Effector CD4-positive, alpha-beta T cell (primary cell): ENCODE results near the gene SLC35E1.

Experiments
- DNase-seq: peaks from one replicate; pipeline ENCODE4 v3.0.0-alpha.2; 2020
- total RNA-seq: gene quantifications from one replicate; lab custom pipeline; 2026; lab: John Stamatoyannopoulos, UW

SLC35E1 gene
- 104 reads per million, percentile 83 among the genes with 10 or more reads in this experiment for total RNA-seq

- peak; percentile 83 for DNase-seq
Measured at GRCh38 chr19:16572332-16573211, at the start of gene SLC35E1. TSS of gene SLC35E1 (minus strand) at chr19:16572415. CDS start at chr19:16572364, 51 bp downstream.

- no peak for DNase-seq
Measured at GRCh38 chr19:16621165-16621800, 49.1 kb upstream of the SLC35E1 start.

GRCh38 chr19:16620584-16620983 lies 48.4 kb upstream of the SLC35E1 start:
- no peak for DNase-seq

GRCh38 chr19:16620018-16620417 lies 47.8 kb upstream of the SLC35E1 start:
- DNase-seq = no peak

- no peak for DNase-seq
Measured at GRCh38 chr19:16619457-16619856, 47.2 kb upstream of the SLC35E1 start.

- no peak for DNase-seq
Measured at GRCh38 chr19:16618248-16618647, 46.0 kb upstream of the SLC35E1 start.

- no peak for DNase-seq
Measured at GRCh38 chr19:16615808-16616207, 43.6 kb upstream of the SLC35E1 start.

GRCh38 chr19:16614941-16615340 lies 42.7 kb upstream of the SLC35E1 start:
- DNase-seq = no peak

GRCh38 chr19:16613841-16614240 lies 41.6 kb upstream of the SLC35E1 start:
- no peak for DNase-seq

- no peak for DNase-seq
Measured at GRCh38 chr19:16612636-16613035, 40.4 kb upstream of the SLC35E1 start.

- no peak for DNase-seq
Measured at GRCh38 chr19:16611121-16611520, 38.9 kb upstream of the SLC35E1 start.

- no peak for DNase-seq
Measured at GRCh38 chr19:16609511-16610200, 37.4 kb upstream of the SLC35E1 start.

- DNase-seq = no peak
Measured at GRCh38 chr19:16608290-16608739, 36.1 kb upstream of the SLC35E1 start.

- no peak for DNase-seq
Measured at GRCh38 chr19:16607819-16608218, 35.6 kb upstream of the SLC35E1 start.

GRCh38 chr19:16605553-16605994 lies 33.4 kb upstream of the SLC35E1 start:
- no peak for DNase-seq

GRCh38 chr19:16605115-16605514 lies 32.9 kb upstream of the SLC35E1 start:
- DNase-seq = no peak

- no peak for DNase-seq
Measured at GRCh38 chr19:16604615-16605014, 32.4 kb upstream of the SLC35E1 start.

- DNase-seq = no peak
Measured at GRCh38 chr19:16603090-16603489, 30.9 kb upstream of the SLC35E1 start.

- DNase-seq = no peak
Measured at GRCh38 chr19:16601378-16602052, 29.3 kb upstream of the SLC35E1 start.

GRCh38 chr19:16600824-16601223 lies 28.6 kb upstream of the SLC35E1 start:
- DNase-seq = no peak

- DNase-seq = no peak
Measured at GRCh38 chr19:16599655-16600346, 27.6 kb upstream of the SLC35E1 start.

- DNase-seq = no peak
Measured at GRCh38 chr19:16598848-16599247, 26.6 kb upstream of the SLC35E1 start.
